HEK293 (cell line): ENCODE measurements around the gene BLOC1S1.

Experiments used
- MYNN ChIP-seq: fragments of 450-650 bp; formaldehyde crosslinking; IDR thresholded peaks from 2 replicates; pipeline ENCODE4 v1.5.1; 2016; ENCODE audit warnings: missing biosample characterization, missing genetic modification characterization, borderline replicate concordance
- TCF7L2 ChIP-seq: IDR thresholded peaks from 2 replicates; pipeline ENCODE4 v1.6.1; 2011; ENCODE audit warnings: low read depth, mild to moderate bottlenecking, inconsistent platforms, low read length, moderate library complexity, borderline replicate concordance
- ZNF184 ChIP-seq: fragments of 450-650 bp; IDR thresholded peaks from 2 replicates; pipeline ENCODE4 v1.5.1; 2018; ENCODE audit warnings: missing biosample characterization, mild to moderate bottlenecking, missing genetic modification characterization
- ZNF350 ChIP-seq: fragments of 450-650 bp; formaldehyde crosslinking; IDR thresholded peaks from 2 replicates; pipeline ENCODE4 v1.5.0; 2017; ENCODE audit warnings: missing biosample characterization, mild to moderate bottlenecking, missing genetic modification characterization
- ZNF549 ChIP-seq: fragments of 450-650 bp; IDR thresholded peaks from 2 replicates; pipeline ENCODE4 v1.5.1; 2018; ENCODE audit warnings: missing biosample characterization, missing genetic modification characterization, mild to moderate bottlenecking, inconsistent platforms, moderate library complexity
- ZNF585B ChIP-seq: fragments of 450-650 bp; formaldehyde crosslinking; IDR thresholded peaks from 2 replicates; pipeline ENCODE4 v1.5.1; 2016; ENCODE audit warnings: missing biosample characterization, missing genetic modification characterization
- ZNF654 ChIP-seq: fragments of 450-650 bp; formaldehyde crosslinking; IDR thresholded peaks from 2 replicates; pipeline ENCODE4 v1.5.1; 2016; ENCODE audit warnings: low read depth, missing biosample characterization, missing genetic modification characterization
- ZNF747 ChIP-seq: fragments of 450-650 bp; formaldehyde crosslinking; IDR thresholded peaks from 2 replicates; pipeline ENCODE4 v1.5.1; 2016; ENCODE audit warnings: missing biosample characterization, missing genetic modification characterization
- TF ChIP-seq, protein P1 (sequence below): fragments of 450-650 bp; formaldehyde crosslinking; IDR thresholded peaks from 2 replicates; pipeline ENCODE4 v1.5.1; 2016; ENCODE audit warnings: missing biosample characterization, missing genetic modification characterization
- TF ChIP-seq, protein P2 (sequence below): fragments of 450-650 bp; IDR thresholded peaks from 2 replicates; pipeline ENCODE4 v1.5.1; 2018; ENCODE audit warnings: missing biosample characterization, missing genetic modification characterization
- TF ChIP-seq, protein P3 (sequence below): sonication (generic); formaldehyde crosslinking; IDR thresholded peaks from 2 replicates; pipeline ENCODE4 v1.8.1; 2022; ENCODE audit warnings: mild to moderate bottlenecking, moderate library complexity, missing genetic modification reagents
- TF ChIP-seq, protein P4 (sequence below): fragments of 450-650 bp; formaldehyde crosslinking; IDR thresholded peaks from 2 replicates; pipeline ENCODE4 v1.5.1; 2016; ENCODE audit warnings: missing biosample characterization, missing genetic modification characterization
- TF ChIP-seq, protein P5 (sequence below): fragments of 450-650 bp; formaldehyde crosslinking; IDR thresholded peaks from 2 replicates; pipeline ENCODE4 v1.5.1; 2017; ENCODE audit warnings: missing biosample characterization, missing genetic modification characterization

DNA sequence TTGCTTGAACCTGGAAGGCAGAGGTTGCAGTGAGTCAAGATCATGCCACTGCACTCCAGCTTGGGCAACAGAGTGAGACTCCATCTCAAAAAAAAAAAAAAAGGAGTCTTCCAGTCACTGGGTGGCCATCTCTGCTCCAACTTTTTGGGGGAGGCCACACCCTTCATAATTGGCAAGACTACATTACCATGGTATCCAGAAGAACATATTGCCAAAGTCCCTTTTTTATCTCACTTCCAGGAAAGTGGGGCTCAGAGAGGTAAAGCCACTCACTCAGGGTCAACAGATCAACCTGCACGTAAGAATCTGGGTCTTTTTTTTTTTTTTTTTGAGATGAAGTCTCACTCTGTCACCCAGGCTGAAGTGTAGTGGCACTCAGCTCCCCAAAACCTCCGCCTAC is 18.0 kb downstream of the BLOC1S1 start:
- TF ChIP-seq ZNF747 (tag by site-specific recombination) (no peak), ZNF549 (tag by site-specific recombination) (no peak), ZNF585B (tag by site-specific recombination) (no peak), ZNF350 (tag by site-specific recombination) (no peak), ZNF654 (no peak), ZNF184 (tag by site-specific recombination) (no peak), MYNN (tag by site-specific recombination) (no peak), TCF7L2 (no peak)
- TF ChIP-seq, protein P1, sequence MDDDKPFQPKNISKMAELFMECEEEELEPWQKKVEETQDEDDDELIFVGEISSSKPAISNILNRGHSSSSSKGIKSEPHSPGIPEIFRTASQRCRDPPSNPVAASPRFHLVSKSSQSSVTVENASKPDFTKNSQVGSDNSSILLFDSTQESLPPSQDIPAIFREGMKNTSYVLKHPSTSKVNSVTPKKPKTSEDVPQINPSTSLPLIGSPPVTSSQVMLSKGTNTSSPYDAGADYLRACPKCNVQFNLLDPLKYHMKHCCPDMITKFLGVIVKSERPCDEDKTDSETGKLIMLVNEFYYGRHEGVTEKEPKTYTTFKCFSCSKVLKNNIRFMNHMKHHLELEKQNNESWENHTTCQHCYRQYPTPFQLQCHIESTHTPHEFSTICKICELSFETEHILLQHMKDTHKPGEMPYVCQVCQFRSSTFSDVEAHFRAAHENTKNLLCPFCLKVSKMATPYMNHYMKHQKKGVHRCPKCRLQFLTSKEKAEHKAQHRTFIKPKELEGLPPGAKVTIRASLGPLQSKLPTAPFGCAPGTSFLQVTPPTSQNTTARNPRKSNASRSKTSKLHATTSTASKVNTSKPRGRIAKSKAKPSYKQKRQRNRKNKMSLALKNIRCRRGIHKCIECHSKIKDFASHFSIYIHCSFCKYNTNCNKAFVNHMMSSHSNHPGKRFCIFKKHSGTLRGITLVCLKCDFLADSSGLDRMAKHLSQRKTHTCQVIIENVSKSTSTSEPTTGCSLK (tag by site-specific recombination), result no peak
- TF ChIP-seq, protein P2, sequence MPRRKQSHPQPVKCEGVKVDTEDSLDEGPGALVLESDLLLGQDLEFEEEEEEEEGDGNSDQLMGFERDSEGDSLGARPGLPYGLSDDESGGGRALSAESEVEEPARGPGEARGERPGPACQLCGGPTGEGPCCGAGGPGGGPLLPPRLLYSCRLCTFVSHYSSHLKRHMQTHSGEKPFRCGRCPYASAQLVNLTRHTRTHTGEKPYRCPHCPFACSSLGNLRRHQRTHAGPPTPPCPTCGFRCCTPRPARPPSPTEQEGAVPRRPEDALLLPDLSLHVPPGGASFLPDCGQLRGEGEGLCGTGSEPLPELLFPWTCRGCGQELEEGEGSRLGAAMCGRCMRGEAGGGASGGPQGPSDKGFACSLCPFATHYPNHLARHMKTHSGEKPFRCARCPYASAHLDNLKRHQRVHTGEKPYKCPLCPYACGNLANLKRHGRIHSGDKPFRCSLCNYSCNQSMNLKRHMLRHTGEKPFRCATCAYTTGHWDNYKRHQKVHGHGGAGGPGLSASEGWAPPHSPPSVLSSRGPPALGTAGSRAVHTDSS (tag by site-specific recombination), result no peak
- TF ChIP-seq, protein P3, sequence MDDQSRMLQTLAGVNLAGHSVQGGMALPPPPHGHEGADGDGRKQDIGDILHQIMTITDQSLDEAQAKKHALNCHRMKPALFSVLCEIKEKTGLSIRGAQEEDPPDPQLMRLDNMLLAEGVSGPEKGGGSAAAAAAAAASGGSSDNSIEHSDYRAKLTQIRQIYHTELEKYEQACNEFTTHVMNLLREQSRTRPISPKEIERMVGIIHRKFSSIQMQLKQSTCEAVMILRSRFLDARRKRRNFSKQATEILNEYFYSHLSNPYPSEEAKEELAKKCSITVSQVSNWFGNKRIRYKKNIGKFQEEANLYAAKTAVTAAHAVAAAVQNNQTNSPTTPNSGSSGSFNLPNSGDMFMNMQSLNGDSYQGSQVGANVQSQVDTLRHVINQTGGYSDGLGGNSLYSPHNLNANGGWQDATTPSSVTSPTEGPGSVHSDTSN, result no peak
- TF ChIP-seq, protein P4, sequence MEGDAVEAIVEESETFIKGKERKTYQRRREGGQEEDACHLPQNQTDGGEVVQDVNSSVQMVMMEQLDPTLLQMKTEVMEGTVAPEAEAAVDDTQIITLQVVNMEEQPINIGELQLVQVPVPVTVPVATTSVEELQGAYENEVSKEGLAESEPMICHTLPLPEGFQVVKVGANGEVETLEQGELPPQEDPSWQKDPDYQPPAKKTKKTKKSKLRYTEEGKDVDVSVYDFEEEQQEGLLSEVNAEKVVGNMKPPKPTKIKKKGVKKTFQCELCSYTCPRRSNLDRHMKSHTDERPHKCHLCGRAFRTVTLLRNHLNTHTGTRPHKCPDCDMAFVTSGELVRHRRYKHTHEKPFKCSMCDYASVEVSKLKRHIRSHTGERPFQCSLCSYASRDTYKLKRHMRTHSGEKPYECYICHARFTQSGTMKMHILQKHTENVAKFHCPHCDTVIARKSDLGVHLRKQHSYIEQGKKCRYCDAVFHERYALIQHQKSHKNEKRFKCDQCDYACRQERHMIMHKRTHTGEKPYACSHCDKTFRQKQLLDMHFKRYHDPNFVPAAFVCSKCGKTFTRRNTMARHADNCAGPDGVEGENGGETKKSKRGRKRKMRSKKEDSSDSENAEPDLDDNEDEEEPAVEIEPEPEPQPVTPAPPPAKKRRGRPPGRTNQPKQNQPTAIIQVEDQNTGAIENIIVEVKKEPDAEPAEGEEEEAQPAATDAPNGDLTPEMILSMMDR (tag by site-specific recombination), result no peak
- TF ChIP-seq, protein P5, sequence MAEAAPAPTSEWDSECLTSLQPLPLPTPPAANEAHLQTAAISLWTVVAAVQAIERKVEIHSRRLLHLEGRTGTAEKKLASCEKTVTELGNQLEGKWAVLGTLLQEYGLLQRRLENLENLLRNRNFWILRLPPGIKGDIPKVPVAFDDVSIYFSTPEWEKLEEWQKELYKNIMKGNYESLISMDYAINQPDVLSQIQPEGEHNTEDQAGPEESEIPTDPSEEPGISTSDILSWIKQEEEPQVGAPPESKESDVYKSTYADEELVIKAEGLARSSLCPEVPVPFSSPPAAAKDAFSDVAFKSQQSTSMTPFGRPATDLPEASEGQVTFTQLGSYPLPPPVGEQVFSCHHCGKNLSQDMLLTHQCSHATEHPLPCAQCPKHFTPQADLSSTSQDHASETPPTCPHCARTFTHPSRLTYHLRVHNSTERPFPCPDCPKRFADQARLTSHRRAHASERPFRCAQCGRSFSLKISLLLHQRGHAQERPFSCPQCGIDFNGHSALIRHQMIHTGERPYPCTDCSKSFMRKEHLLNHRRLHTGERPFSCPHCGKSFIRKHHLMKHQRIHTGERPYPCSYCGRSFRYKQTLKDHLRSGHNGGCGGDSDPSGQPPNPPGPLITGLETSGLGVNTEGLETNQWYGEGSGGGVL (tag by site-specific recombination), result no peak
